NCI-H2171 treated with DMSO at 0.1 percent for 48 hours (cell line): ENCODE data around the gene NRF1.
"Not testable (repeated sequence)": the region's sequence is repeated elsewhere in the genome, so short reads cannot be mapped to it uniquely, and the experiment has no call there.

Experiments used
- DNase-seq: peaks from one replicate; lab custom pipeline; 2025; lab: John Stamatoyannopoulos, UW

The NRF1 gene

GRCh38 chr7:129782818-129783583 is 171.5 kb downstream of the NRF1 start:
- no peak for DNase-seq

GRCh38 chr7:129783584-129783919 is 172.0 kb downstream of the NRF1 start:
- DNase-seq = no peak

- no peak for DNase-seq
These were observed 172.9 kb downstream of the NRF1 start for GRCh38 chr7:129784437-129784782.

GRCh38 chr7:129784783-129785684 is 173.5 kb downstream of the NRF1 start:
- DNase-seq = no peak

GRCh38 chr7:129785685-129786514 is 174.4 kb downstream of the NRF1 start:
- no peak for DNase-seq

- peak; percentile 28 for DNase-seq
These were observed 175.5 kb downstream of the NRF1 start for GRCh38 chr7:129786825-129787563.

GRCh38 chr7:129789000-129789399 is 177.5 kb downstream of the NRF1 start:
- DNase-seq = no peak

GRCh38 chr7:129789652-129790051 is 178.1 kb downstream of the NRF1 start:
- peak; percentile 50 for DNase-seq

GRCh38 chr7:129790136-129790535 is 178.6 kb downstream of the NRF1 start:
- DNase-seq = no peak

GRCh38 chr7:129792721-129793120 is 181.2 kb downstream of the NRF1 start:
- no peak for DNase-seq

- no peak for DNase-seq
These were observed 182.2 kb downstream of the NRF1 start for GRCh38 chr7:129793506-129794310.

- not testable (repeated sequence) for DNase-seq
These were observed 182.9 kb downstream of the NRF1 start for GRCh38 chr7:129794461-129794860.

GRCh38 chr7:129796186-129796775 is 184.8 kb downstream of the NRF1 start:
- no peak for DNase-seq

- DNase-seq = peak; percentile 86
These were observed 185.8 kb downstream of the NRF1 start for GRCh38 chr7:129797214-129797789.

GRCh38 chr7:129798616-129799349 is 187.3 kb downstream of the NRF1 start:
- no peak for DNase-seq

GRCh38 chr7:129799350-129799955 is 187.9 kb downstream of the NRF1 start:
- DNase-seq = no peak

- no peak for DNase-seq
These were observed 189.4 kb downstream of the NRF1 start for GRCh38 chr7:129800901-129801300.

- peak; percentile 23 for DNase-seq
These were observed 190.4 kb downstream of the NRF1 start for GRCh38 chr7:129801882-129802281.

- DNase-seq = no peak
These were observed 192.1 kb downstream of the NRF1 start for GRCh38 chr7:129803546-129804081.
